IPS-18a (cell line): Measurements from ENCODE around the gene IL6R.
"Not testable (repeated sequence)": the region's sequence is repeated elsewhere in the genome, so short reads cannot be mapped to it uniquely, and the experiment has no call there.

Source experiments
- H3K27ac ChIP-seq: one replicate; pipeline ENCODE4 v1.5.1; 2013; ENCODE audit warnings: low read length
- H3K27me3 ChIP-seq: one replicate; pipeline ENCODE4 v1.6.1; 2013; ENCODE audit warnings: mild to moderate bottlenecking, low read length; ENCODE audit not compliant: control insufficient read depth, insufficient read depth
- H3K36me3 ChIP-seq: one replicate; pipeline ENCODE4 v1.6.1; 2013; ENCODE audit warnings: low read depth, low read length; ENCODE audit not compliant: control insufficient read depth
- H3K4me1 ChIP-seq: one replicate; pipeline ENCODE4 v1.6.1; 2013; ENCODE audit warnings: low read depth, low read length; ENCODE audit not compliant: control insufficient read depth
- H3K4me3 ChIP-seq: one replicate; pipeline ENCODE4 v1.5.1; 2013; ENCODE audit warnings: low read length
- H3K9ac ChIP-seq: one replicate; pipeline ENCODE4 v1.6.1; 2013; ENCODE audit warnings: mild to moderate bottlenecking, low read length, moderate library complexity
- H3K9me3 ChIP-seq: one replicate; pipeline ENCODE4 v1.6.1; 2013; ENCODE audit warnings: low read depth, low read length; ENCODE audit not compliant: control insufficient read depth

Gene IL6R

GRCh38 chr1:154420961-154421924 lies 16.1 kb downstream of the IL6R start:
- no peaks in the 10 kb centered on the region for H3K36me3 ChIP-seq
- no peak overlapping the region for H3K9ac ChIP-seq
- H3K27me3 ChIP-seq: no peaks in the 10 kb centered on the region
- H3K4me3 ChIP-seq: no peak overlapping the region
- no peaks in the 10 kb centered on the region for H3K9me3 ChIP-seq
- H3K27ac ChIP-seq: no peak overlapping the region
- H3K4me1 ChIP-seq: no peaks in the 10 kb centered on the region

- H3K36me3 ChIP-seq, H3K9ac ChIP-seq, H3K9me3 ChIP-seq, H3K27ac ChIP-seq, H3K4me1 ChIP-seq, H3K27me3 ChIP-seq, H3K4me3 ChIP-seq: not testable (repeated sequence)
Observed at GRCh38 chr1:154422049-154422448, 16.9 kb downstream of the IL6R start.

- H3K27ac ChIP-seq: no peak overlapping the region
- no peaks in the 10 kb centered on the region for H3K27me3 ChIP-seq
- no peaks in the 10 kb centered on the region for H3K9me3 ChIP-seq
- no peak overlapping the region for H3K4me3 ChIP-seq
- H3K9ac ChIP-seq: no peak overlapping the region
- H3K4me1 ChIP-seq: no peaks in the 10 kb centered on the region
- H3K36me3 ChIP-seq: no peaks in the 10 kb centered on the region
Observed at GRCh38 chr1:154422521-154422920, 17.4 kb downstream of the IL6R start.

GRCh38 chr1:154423304-154423987 lies 18.3 kb downstream of the IL6R start:
- no peaks in the 10 kb centered on the region for H3K36me3 ChIP-seq
- no peaks in the 10 kb centered on the region for H3K27me3 ChIP-seq
- no peak overlapping the region for H3K9ac ChIP-seq
- H3K4me1 ChIP-seq: no peaks in the 10 kb centered on the region
- no peaks in the 10 kb centered on the region for H3K9me3 ChIP-seq
- H3K27ac ChIP-seq: no peak overlapping the region
- H3K4me3 ChIP-seq: no peak overlapping the region

- no peaks in the 10 kb centered on the region for H3K4me1 ChIP-seq
Observed at GRCh38 chr1:154423988-154424326, 18.8 kb downstream of the IL6R start.

GRCh38 chr1:154425172-154425571 lies 20.0 kb downstream of the IL6R start:
- Histone ChIP-seq H3K36me3 (no peaks in the 10 kb centered on the region), H3K27ac (no peak overlapping the region), H3K4me1 (peaks cover under 1% of the 10 kb centered on the region), H3K9me3 (no peaks in the 10 kb centered on the region), H3K27me3 (no peaks in the 10 kb centered on the region), H3K9ac (no peak overlapping the region), H3K4me3 (no peak overlapping the region)

More at GRCh38 chr1:154423988-154424326, 18.8 kb downstream of the IL6R start:
- no peak overlapping the region for H3K4me3 ChIP-seq
- H3K9ac ChIP-seq: no peak overlapping the region
- H3K27me3 ChIP-seq: no peaks in the 10 kb centered on the region
- no peaks in the 10 kb centered on the region for H3K36me3 ChIP-seq
- no peaks in the 10 kb centered on the region for H3K9me3 ChIP-seq
- H3K27ac ChIP-seq: no peak overlapping the region

GRCh38 chr1:154427173-154428139 lies 22.3 kb downstream of the IL6R start:
- H3K4me1 ChIP-seq: peaks cover 19% of the 10 kb centered on the region
- no peak overlapping the region for H3K27ac ChIP-seq
- H3K36me3 ChIP-seq: no peaks in the 10 kb centered on the region

GRCh38 chr1:154429118-154429517 lies 24.0 kb downstream of the IL6R start:
- Histone ChIP-seq H3K4me3 (no peak overlapping the region), H3K36me3 (no peaks in the 10 kb centered on the region), H3K27ac (no peak overlapping the region), H3K9ac (no peak overlapping the region), H3K4me1 (peaks cover 19% of the 10 kb centered on the region), H3K27me3 (peaks cover 3% of the 10 kb centered on the region), H3K9me3 (no peaks in the 10 kb centered on the region)

More at GRCh38 chr1:154427173-154428139, 22.3 kb downstream of the IL6R start:
- H3K9ac ChIP-seq: no peak overlapping the region
- H3K9me3 ChIP-seq: no peaks in the 10 kb centered on the region
- peaks cover 3% of the 10 kb centered on the region for H3K27me3 ChIP-seq
- H3K4me3 ChIP-seq: no peak overlapping the region

GRCh38 chr1:154429841-154430611 lies 24.9 kb downstream of the IL6R start:
- Histone ChIP-seq H3K4me3 (no peak overlapping the region), H3K9ac (no peak overlapping the region), H3K9me3 (no peaks in the 10 kb centered on the region), H3K36me3 (no peaks in the 10 kb centered on the region), H3K4me1 (peaks cover 19% of the 10 kb centered on the region), H3K27ac (no peak overlapping the region), H3K27me3 (peaks cover 3% of the 10 kb centered on the region)

GRCh38 chr1:154430903-154431302 lies 25.8 kb downstream of the IL6R start:
- Histone ChIP-seq H3K9me3 (no peaks in the 10 kb centered on the region), H3K4me3 (no peak overlapping the region), H3K36me3 (no peaks in the 10 kb centered on the region), H3K4me1 (peaks cover 19% of the 10 kb centered on the region), H3K27ac (no peak overlapping the region), H3K27me3 (peaks cover 3% of the 10 kb centered on the region), H3K9ac (no peak overlapping the region)
